ENCODE measurements around the gene KIF26A. TPM values are rescaled to one million over a fixed set of nuclear protein-coding genes. Genes with fewer than 3 reads are reported as not detected.

Gene KIF26A
- total RNA-seq, 2 donors from 2014 or later: 5.0 to 6.9 TPM

DNA sequence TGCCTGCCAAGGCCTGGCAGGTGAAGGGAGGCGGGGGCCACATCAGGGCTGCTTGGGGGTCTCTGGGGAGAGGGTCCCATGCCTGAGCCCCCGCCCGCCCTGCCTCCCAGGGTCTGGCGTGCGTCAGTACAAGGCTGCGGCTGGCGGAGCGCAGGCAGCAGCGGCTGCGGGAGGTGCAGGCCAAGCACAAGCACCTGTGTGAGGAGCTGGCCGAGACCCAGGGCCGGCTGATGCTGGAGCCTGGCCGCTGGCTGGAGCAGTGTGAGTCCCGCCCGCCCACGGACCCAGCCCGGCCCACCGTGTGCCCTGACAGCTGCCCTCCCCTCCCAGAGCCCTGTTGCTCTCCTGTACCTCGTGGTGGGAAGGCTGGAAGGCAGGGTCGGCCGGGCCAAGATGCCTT, 40.7 kb downstream of the KIF26A start:
- DNase-seq (ENCODE audit: low spot score): no peak
- intact Hi-C loops (cut with DNase I): no loop called here

DNA sequence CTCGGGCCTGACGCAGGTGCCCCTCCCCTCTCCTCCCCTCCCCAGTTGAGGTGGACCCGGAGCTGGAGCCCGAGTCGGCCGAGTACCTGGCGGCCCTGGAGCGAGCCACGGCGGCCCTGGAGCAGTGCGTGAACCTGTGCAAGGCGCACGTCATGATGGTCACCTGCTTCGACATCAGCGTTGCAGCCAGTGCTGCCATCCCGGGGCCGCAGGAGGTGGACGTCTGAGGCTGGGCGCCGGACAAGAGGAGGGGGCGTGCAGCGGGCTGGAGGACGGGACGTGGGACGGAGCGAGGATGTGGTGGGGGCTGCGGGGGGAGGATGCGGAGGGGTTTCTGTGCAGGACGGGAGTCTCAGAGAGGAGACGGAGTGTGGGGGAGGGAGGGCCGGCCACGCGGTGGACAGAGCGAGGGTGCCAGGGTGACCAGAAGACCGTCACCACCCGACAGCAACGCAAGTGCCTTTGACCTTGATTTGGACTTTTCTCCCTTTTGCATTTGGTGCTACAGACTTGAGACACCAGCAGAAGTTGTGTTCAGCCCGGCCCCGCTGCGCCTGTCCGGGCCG, 41.3 kb downstream of the KIF26A start:
- DNase-seq (ENCODE audit: low spot score): no peak
- intact Hi-C loops (cut with DNase I): no loop called here

DNA sequence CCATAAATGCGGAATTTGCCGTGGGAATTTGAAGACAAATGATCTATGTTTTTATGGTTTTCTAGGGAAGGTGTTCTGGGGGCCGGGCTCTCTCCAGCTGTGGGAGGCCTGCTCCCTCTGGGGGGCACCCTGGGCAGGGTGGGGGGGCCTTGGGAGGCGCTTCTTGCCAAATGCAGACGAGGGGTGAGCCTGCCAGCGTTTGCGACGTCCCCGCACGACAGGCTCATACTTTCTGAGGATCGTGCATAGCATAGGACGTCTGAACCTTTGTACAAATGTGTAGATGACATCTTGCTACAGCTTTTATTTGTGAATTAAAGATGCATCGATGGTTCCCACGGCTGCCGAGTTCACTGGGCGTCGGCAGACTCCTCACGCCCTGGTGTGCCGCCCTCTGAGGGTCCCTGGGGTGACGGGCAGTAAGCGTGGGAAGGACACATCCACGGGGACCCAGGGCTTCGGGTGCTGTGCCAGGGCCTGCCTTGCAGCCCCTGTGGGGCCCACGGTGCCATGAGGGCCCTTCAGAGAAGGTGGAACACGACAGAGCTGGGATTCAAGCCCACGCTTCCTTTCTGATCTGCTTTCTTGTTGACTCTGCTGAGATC, 42.3 kb downstream of the KIF26A start:
- intact Hi-C loops (cut with DNase I): no loop called here
- no peak for DNase-seq (ENCODE audit: low spot score)

DNA sequence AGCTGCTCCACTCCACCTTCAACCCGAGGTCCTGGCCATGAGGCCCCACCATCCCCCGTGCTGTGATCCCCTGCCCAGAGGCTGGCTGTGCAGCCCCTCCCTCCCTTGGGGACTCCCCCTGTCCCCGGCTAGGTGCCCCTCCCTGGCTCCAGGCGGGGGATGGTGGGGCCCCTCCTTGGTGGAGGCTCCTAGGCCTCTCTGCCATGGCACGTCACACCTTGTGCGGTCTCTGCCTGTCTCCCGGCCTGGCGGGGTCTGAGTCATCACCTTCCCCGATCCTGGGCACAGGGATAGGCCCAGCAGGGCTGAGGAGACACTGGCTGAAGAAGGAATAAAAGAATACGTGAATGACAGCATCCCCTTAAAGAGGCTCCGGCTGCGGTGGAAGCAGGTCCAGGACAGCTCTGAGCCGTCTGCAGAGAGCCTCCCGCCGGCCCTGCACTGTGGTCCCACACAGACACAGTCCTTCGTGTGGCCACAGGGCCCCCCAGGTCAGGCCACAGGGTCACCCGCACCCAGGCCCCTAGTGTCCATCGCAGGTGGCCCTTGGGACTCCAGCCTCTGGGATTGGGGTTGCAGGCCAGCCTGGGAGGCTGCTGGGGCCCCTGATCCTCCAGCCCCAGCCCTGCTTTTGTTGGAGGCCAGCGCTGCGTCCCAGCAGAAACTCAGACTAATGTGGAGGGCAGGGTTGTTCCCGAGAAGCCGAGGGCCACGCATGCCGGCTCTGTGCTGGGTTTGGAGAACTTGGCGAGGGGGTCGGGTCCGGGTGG, 43.6 kb downstream of the KIF26A start:
- intact Hi-C loops (cut with DNase I): no loop called here
- no peak for DNase-seq (ENCODE audit: low spot score)

DNA sequence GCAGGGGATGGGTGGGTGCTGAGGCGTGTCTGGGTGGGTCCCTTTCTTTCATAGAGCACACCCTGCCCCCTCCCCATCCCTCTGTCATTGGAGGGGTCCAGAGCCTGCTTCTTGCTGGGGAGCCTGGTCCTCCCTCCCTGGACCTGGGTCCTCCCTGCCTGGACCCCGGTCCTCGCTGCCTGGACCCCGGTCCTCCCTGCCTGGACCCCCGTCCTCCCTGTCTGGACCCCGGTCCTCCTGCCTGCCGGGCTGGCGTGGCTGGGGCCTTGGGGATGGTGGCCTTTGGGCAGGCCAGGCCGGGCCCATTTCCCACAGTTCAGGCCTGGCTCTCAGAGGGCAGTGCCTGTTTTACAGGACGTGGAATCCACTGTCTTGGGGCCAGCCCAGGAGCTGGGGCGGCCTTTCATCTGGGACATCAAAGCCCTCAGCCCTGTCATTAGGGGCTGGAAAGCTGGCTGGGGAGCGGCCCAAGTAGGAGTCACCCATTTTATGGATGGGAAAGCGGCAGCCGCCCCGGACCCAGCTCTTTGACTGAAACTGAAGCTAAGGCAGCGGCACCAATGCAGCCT, 44.6 kb downstream of the KIF26A start:
- DNase-seq (ENCODE audit: low spot score): no peak
- intact Hi-C loops (cut with DNase I): no loop called here

DNA sequence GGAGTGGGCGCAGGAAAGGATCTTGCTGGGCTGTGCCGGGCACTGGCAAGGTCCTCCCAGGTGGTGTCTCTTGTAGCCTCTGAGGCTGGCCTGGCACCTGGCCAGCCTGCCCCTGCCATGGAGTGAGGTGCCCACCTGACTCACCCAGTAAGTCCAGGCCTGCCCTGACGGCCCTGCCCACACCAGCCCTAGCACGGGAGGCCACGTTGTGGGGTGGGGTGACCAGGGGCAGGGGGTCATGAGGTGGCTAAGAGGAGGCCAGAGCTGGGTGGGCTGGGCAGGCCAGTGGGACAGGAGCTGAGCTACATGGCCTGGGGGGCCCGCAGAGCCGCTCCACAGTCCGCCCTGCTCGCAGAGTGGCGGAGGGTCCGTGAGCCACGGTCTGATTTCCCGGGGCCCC, 45.4 kb downstream of the KIF26A start:
- no peak for DNase-seq (ENCODE audit: low spot score)
- intact Hi-C loops (cut with DNase I): no loop called here

DNA sequence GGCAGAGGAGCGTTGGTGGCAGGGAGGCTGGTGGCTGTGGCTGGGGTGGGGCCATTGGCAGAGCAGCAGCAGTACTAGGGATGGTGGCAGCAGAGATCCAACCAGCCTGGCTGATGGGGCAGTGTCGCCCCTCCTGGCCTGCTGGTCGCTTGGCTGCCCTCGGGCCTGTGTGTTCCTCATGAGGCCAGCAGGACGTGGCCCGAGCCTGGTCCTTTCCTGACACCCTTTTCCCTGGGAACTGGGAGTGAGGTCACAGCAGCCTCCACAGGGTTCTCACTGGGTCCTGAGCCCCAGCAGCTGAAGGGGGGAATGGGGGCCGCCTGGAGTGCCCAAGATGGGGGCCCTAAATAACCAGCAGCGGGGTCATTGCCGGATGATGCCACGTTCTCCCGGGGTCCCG, 46.1 kb downstream of the KIF26A start:
- intact Hi-C loops (cut with DNase I): no loop called here
- DNase-seq (ENCODE audit: low spot score): no peak

DNA sequence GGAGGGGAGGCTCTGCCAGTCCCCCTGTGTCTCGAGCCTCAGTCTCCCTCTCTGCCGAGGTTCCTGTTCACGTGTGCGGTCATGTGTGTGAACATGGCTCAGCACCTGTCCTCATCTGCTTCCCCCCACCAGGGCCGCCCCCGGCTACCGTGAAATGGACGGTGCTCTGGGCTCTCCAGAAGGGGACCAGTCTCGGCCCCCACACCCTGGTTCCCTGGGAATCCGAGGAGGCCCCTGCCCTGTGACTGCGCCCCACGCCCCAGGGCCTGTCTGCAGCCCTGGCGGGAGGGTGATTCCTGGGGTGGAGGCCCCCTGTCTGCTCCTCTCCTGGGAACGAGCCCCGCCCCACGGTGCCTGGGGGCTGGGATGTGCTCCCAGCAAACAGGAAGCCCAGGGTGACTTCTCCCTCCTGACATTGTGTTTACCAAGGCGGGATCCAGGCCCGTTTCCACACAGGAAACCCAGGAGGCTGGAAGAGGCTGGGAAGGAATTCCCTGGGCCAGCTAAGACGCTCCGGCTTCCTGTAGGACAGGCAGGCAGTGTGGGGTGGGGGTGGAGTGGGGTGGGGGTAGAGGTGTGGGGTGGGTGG, 46.6 kb downstream of the KIF26A start:
- intact Hi-C loops (cut with DNase I): no loop called here
- DNase-seq (ENCODE audit: low spot score): no peak

DNA sequence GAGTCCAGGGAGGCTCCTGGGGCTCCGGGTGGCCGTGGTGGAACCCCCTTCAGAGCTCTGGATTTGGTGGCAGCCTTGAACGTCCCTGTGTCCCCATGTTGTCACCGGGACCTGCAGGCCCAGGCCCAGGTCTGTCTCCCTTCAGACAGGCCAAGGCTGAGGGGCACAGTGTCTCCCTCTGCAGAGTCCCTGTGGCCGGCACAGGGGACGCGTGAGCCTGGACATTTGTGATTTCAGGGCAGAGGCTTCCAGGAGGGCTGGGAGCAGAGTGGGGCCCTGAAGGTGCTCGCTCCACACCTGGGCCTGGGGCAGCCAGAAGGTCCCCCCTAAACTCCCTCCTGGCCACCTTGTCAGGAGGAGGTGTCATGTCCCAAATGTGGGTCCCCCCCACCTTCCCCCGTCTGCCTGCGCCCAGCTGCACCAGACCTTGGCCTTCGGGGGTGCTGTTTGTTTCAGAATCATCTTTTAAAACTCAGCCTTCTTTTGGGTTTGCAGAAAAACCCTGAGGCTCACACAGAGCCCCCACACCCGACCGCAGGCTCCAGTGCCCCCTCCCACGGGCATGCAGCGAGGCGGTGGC, 47.6 kb downstream of the KIF26A start:
- no peak for DNase-seq (ENCODE audit: low spot score)
- intact Hi-C loops (cut with DNase I): no loop called here

DNA sequence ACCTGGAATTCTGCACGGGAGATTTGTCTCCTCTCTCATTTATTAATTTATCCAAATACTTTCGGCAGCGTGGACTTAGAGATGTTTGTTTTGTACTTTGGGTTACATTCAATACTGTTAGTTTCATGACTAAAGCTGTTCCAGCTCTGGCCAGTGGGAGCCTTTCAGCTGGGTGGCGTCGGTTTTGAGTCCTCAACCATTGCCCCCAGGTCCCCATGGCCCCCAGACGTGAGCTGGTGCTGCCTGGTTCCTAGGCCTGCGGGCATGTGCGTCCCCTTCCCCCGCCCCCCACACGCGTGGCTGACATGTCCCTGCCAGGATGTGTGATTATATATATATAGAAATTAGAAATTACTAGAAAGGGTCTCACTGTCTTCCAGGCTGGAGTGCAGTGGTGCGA, 48.2 kb downstream of the KIF26A start:
- DNase-seq (ENCODE audit: low spot score): no peak
- intact Hi-C loops (cut with DNase I): no loop called here

DNA sequence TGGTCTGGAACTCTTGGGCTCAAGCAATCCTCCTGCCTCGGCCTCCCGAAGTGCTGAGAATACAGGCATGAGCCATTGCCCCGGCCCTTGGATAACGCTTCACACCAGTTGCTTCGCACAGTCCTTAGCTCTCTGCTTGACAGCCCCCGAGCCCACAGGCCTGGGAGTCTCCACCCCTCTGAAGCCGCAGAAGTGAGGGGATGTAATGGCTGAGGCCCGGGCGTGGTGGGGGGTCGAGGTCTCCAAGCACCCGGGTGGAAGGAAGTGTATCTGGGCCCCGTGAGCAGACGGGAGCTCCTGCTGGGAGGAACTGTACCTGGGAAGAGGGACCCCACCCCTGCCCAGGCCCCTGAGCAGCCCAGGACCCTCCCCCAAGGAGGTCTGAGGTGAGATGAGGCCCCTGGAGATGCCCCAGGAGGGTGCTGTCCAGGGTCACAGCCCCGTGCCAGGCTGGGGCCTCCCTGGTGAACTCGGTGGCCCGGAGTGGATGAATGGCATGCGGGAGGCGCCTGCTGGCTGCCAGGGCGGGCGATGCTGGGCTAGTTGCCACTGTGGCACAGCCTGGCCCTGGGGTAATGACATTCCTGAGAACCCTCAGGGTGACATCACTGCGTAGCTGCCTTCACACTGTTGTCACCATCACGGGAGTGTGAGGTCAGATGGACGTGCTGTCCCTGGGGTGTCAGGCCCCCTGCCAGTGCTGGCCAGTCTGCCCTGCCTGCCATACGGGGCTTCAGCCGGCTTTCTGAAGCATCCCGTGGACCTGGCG, 48.9 kb downstream of the KIF26A start:
- intact Hi-C loops (cut with DNase I): no loop called here

DNA sequence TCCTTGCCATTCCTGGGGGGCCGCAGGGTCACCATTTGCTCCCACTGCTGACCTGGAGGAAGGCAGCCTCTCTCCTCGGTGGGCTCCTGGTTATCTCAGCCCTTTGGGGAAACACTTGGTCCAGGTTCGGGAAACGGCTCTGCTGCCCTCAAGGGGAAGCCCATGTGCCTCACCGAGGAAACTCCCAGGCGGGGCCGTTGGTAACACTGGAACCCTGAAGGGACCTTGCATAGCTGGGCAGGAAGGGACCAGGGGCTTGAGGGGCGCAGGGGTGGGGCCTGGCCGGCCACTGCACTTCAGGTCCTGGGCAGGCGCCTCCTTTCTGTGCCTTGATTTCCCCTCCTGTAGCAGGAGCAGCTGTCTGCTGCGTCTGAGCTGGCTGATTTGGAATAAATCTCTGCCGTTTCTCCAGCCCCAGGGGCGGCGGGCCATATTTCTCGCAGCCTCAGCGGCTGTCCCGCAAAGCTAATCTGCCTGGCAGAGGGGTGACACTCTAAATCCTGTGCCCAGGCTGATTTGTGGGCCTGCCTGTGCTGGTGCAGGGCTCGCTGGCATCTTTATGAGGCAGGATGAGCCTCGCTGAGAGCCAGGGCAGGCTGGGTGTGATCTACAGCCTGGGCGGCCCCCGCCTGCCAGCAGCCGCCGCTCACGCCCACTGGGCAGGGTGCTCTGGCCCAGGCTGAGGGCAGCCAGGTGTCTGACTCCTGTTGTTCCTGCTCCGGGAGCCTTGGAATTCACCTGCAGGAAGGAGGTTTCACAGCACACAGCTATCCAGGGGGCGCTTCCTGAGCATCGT, 49.7 kb downstream of the KIF26A start:
- no peak for DNase-seq (ENCODE audit: low spot score)
- intact Hi-C loops (cut with DNase I): no loop called here

More for the DNA sequence above, 48.9 kb downstream of the KIF26A start:
- no peak for DNase-seq (ENCODE audit: low spot score)

DNA sequence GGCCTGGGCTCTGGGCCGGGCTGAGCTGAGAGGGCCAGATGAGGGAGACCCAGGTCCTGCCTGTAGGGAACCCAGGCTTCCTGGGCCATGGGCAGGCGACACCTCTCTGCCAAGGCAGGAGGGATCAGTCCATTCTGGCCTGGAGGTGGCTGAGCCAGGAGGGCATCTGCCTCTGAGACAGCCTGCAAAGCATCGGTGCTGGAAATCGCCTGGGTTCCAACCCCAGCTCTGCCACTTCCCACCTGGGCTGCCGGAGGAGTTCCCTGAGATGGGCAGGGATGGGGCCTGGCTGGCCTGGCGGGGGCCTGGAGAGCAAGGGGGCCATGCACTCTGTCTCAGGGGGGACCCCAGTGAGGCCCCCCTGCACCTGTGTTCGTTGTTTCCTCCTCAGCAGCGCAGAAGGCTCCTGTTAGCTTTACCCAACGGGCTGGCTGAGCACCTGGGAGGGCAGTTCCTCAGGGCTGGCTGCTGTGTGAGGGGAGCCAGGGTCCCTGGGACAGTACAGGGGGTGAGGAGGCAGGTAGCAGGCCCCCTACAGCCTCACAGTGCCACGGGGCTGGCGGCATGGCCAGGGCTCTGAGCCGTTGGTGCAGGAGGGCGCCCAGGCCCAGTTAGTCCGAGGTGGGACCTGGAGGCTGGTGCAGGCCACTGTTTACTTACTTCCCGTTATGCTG, 50.5 kb downstream of the KIF26A start:
- intact Hi-C loops (cut with DNase I): no loop called here
- DNase-seq (ENCODE audit: low spot score): no peak

DNA sequence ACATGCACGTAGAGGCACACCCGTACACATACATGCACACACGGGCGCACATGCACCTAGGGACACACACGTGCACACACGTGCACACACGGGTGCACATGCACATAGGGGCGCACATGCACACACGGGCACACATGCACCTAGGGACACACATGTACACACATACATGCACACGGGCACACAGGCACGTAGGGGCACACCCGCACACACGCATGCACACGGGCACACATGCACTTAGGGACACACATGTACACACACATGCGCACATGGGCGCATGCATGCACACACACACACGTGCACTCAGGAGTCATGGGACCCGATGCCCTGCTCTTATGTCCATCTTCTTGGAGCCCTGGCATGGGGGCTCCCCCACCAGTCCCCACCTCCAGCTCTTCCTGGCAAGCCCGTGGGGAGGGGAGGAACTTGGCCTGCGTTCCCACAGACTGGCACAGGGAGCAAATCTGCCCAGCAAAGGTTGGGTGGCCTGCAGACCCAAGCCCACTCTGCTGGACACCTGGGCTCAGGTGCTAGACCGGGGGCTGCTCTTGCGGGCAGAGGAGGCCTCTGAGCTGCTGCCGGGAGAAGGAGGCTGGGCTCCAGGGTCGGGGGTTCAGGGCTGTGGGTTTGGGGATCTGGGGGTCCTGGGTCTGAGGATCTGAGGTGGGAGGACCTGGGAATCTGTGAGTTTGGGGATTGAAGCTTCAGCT, 51.4 kb downstream of the KIF26A start:
- intact Hi-C loops (cut with DNase I): no loop called here
- no peak for DNase-seq (ENCODE audit: low spot score)

DNA sequence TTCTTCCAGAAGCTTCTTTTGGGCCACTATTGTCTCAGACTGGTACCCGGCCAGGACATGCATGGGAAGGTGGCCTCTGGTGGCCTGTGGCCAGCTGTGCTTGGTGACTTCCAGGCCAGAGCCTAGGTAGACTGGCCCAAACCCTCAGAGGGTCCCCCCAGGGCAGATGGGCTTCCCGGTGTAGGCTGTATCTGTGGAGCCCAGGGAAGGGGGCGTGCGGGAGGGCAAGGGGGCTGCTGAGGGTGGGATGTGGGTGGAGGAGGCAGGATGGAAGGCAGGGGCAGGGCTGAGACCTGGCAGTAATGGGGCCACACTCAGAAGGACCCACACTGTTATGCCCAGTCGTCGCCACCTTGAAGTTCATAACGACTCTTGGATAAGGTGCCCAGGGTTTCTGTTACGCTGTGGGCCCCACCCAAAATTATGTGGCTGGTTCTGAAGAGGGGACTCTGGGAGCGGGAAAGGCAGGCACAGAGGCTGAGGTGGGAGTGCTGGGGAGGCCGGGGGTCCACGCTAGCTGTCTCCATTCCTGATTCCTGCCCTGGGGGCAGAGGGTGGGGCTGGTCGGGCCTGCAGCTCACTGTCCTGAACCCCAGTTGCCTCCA, 52.1 kb downstream of the KIF26A start:
- intact Hi-C loops (cut with DNase I): no loop called here

DNA sequence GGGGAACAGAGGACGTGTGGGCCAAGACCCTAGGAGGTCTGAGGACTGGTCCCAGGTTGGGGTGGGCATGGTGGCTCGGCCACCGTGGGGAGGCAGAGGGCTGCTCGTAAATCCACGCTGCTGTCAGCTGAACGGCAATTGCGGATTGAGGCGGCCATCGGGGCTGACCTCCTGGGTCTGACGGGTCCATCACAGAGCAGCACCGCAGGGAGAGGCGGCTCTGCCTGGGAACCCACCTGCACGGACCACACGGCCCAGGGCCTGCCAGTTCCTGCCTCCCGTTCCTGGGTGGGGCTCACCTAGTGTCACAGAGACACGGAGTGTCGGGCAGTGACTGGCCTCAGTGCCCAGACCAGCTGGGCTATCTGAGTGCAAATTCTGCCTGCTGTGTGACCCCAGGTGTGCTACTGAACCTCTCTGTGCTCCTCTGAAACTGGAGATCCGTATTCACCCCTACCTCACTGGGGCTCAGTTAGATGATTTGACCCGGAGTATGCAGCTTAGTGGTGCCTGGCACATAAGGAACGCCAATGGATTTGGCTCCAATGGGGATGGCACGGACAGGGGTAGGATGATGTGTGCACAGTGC, 53.1 kb downstream of the KIF26A start:
- intact Hi-C loops (cut with DNase I): no loop called here
- no peak for DNase-seq (ENCODE audit: low spot score)

More for the DNA sequence above, 52.1 kb downstream of the KIF26A start:
- no peak for DNase-seq (ENCODE audit: low spot score)
